ENCODE measurements around the gene LRRN2.

- TF ChIP-seq, protein P1, sequence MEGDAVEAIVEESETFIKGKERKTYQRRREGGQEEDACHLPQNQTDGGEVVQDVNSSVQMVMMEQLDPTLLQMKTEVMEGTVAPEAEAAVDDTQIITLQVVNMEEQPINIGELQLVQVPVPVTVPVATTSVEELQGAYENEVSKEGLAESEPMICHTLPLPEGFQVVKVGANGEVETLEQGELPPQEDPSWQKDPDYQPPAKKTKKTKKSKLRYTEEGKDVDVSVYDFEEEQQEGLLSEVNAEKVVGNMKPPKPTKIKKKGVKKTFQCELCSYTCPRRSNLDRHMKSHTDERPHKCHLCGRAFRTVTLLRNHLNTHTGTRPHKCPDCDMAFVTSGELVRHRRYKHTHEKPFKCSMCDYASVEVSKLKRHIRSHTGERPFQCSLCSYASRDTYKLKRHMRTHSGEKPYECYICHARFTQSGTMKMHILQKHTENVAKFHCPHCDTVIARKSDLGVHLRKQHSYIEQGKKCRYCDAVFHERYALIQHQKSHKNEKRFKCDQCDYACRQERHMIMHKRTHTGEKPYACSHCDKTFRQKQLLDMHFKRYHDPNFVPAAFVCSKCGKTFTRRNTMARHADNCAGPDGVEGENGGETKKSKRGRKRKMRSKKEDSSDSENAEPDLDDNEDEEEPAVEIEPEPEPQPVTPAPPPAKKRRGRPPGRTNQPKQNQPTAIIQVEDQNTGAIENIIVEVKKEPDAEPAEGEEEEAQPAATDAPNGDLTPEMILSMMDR (IDR thresholded peaks at IDR 0.05) = no peak
- TF ChIP-seq POLR2A (IDR thresholded peaks at IDR 0.05) = no peak
Observed at GRCh38 chr1:204569478-204569877, 116.1 kb downstream of the LRRN2 start.

All from body of pancreas (tissue), 4 donors.